ENCODE results near the gene RIMS1.

- TF ChIP-seq CTCF (IDR thresholded peaks at IDR 0.05; ENCODE audit: low read length) (no peak), EZH2phosphoT487 (IDR thresholded peaks at IDR 0.05; ENCODE audit: low read length) (no peak)
Observed at GRCh38 chr6:72175916-72176315, 289.6 kb downstream of the RIMS1 start.
